Lower leg skin (tissue), 4 donors: Measurements from ENCODE around the gene TREX2. TPM values are rescaled to one million over a fixed set of nuclear protein-coding genes. Genes with fewer than 3 reads are reported as not detected.

Source experiments
- DNase-seq, 2 donors: peaks; one replicate each; pipeline ENCODE4 v3.0.0-alpha.2; 2019; ENCODE audit warnings: low spot score in 2 of 2
- H3K4me3 ChIP-seq: fragments of 200-600 bp; sonication (generic); 2 replicates; pipeline ENCODE4 v1.5.1; 2017; ENCODE audit warnings: mild to moderate bottlenecking, low read depth; ENCODE audit not compliant: poor library complexity, severe bottlenecking
- CTCF ChIP-seq, 3 donors: fragments of 450-650 bp; IDR thresholded peaks; one replicate each; pipeline ENCODE4 v1.5.1; 2016; ENCODE audit warnings: antibody characterized with exemption in 3 of 3, mild to moderate bottlenecking in 3 of 3, moderate library complexity in 2 of 3
- POLR2A ChIP-seq, 2 donors: fragments of 450-650 bp; IDR thresholded peaks; one replicate each; pipeline ENCODE4 v1.6.1; 2016 to 2017; ENCODE audit warnings: antibody characterized with exemption in 2 of 2, mild to moderate bottlenecking in 1 of 2, moderate library complexity in 1 of 2
- WGBS, 2 donors: methylation state at CpG; one replicate each; pipeline ENCODE4 v1.1.5; 2018; 5-methylcytosine and 5-hydroxymethylcytosine counted together
- intact Hi-C: fragments of 100-400 bp; cut with DNase I; formaldehyde crosslinking; loops from one replicate; pipeline ENCODE4 v1.15.0; 2023; ENCODE audit warnings: low total_unique reads
- total RNA-seq, 4 donors: library from RNA; depleted of rRNA; stranded (reverse); fragments of >200 nt; gene quantifications; one replicate each; pipeline ENCODE4 v1.1.0, GENCODE V29; 2016

The TREX2 gene
- total RNA-seq, 4 donors from 2014 or later, result 76.4 to 129 (median 112) TPM

- no peak for TF ChIP-seq POLR2A (IDR thresholded peaks at IDR 0.05)
- WGBS, 2 donors, result 90 to 93% methylated on average over 11 to 17 of the region's 17 CpGs
- no peak overlapping the region for H3K4me3 ChIP-seq
- DNase-seq, result no peak
- intact Hi-C loops, result no loop called here
Measured at GRCh38 chrX:153457827-153458466, 12.1 kb upstream of the TREX2 start.

- H3K4me3 ChIP-seq, result no peak overlapping the region
- intact Hi-C loops, result no loop called here
- no peak for DNase-seq
- 82 to 88% methylated on average over 7 to 15 of the region's 18 CpGs for WGBS, 2 donors
- TF ChIP-seq CTCF (IDR thresholded peaks at IDR 0.05), result no peak
- TF ChIP-seq POLR2A (IDR thresholded peaks at IDR 0.05), result no peak
Measured at GRCh38 chrX:153457136-153457825, 11.4 kb upstream of the TREX2 start.

- no peak for TF ChIP-seq CTCF (IDR thresholded peaks at IDR 0.05)
- TF ChIP-seq POLR2A (IDR thresholded peaks at IDR 0.05), result no peak
- H3K4me3 ChIP-seq, result no peak overlapping the region
- 79 to 85% methylated on average over 3 to 9 of the region's 9 CpGs for WGBS, 2 donors
- no peak for DNase-seq
- intact Hi-C loops, result no loop called here
Measured at GRCh38 chrX:153456704-153457103, 10.8 kb upstream of the TREX2 start.

- 61 to 81% methylated on average over 4 to 5 of the region's 12 CpGs for WGBS, 2 donors
- H3K4me3 ChIP-seq, result no peak overlapping the region
- peak in 1 of 2 donors; percentile 18 for DNase-seq
- intact Hi-C loops, result no loop called here
- TF ChIP-seq CTCF (IDR thresholded peaks at IDR 0.05) (no peak), POLR2A (IDR thresholded peaks at IDR 0.05) (no peak)
Measured at GRCh38 chrX:153456161-153456560, 10.3 kb upstream of the TREX2 start.

GRCh38 chrX:153455571-153455970 lies 9.7 kb upstream of the TREX2 start:
- WGBS, 2 donors, result 81 to 90% methylated on average over 6 to 16 of the region's 16 CpGs
- no peak for DNase-seq
- intact Hi-C loops, result no loop called here
- TF ChIP-seq POLR2A (IDR thresholded peaks at IDR 0.05), result no peak
- no peak for TF ChIP-seq CTCF (IDR thresholded peaks at IDR 0.05)
- no peak overlapping the region for H3K4me3 ChIP-seq

GRCh38 chrX:153454901-153455550 lies 9.2 kb upstream of the TREX2 start:
- no peak for DNase-seq

More at GRCh38 chrX:153454901-153455550, 9.2 kb upstream of the TREX2 start:
- no peak overlapping the region for H3K4me3 ChIP-seq
- 87% methylated on average over 8 to 16 of the region's 16 CpGs for WGBS, 2 donors
- TF ChIP-seq POLR2A (IDR thresholded peaks at IDR 0.05) (no peak), CTCF (IDR thresholded peaks at IDR 0.05) (no peak)
- intact Hi-C loops, result no loop called here
